ENCODE results near the gene VEZT.

GRCh38 chr12:95217377-95218149 is at the start of gene VEZT, which contains the start of gene FGD6:
- TF ChIP-seq CTCF (IDR thresholded peaks at IDR 0.05; ENCODE audit: insufficient read depth, low read length) (peak; percentile 26), SPI1 (IDR thresholded peaks at IDR 0.05; ENCODE audit: borderline replicate concordance, low read depth) (no peak), GABPA (IDR thresholded peaks at IDR 0.05; ENCODE audit: low read depth) (no peak), POLR2AphosphoS5 (IDR thresholded peaks at IDR 0.05; ENCODE audit: low read depth) (peak; percentile 70)
